GM12892 (cell line): ENCODE results near the gene CIB4.

Source experiments
- DNase-seq: peaks from one replicate; pipeline ENCODE4 v3.0.0; 2011; ENCODE audit not compliant: insufficient read length
- FAIRE-seq: peaks from 2 replicates; lab custom pipeline; 2011; peaks lifted over from hg19 to GRCh38; lab: Jason Lieb, UNC
- POLR2A ChIP-seq: IDR thresholded peaks from 2 replicates; pipeline ENCODE4 v1.6.1; 2011; ENCODE audit warnings: low read depth, low read length, control low read depth
- POLR2AphosphoS5 ChIP-seq: IDR thresholded peaks from 2 replicates; pipeline ENCODE4 v1.6.1; 2011; ENCODE audit warnings: low read depth, low read length, control low read depth
- TAF1 ChIP-seq: IDR thresholded peaks from 2 replicates; pipeline ENCODE4 v1.6.1; 2011; ENCODE audit warnings: low read depth, mild to moderate bottlenecking, control low read depth, low read length, borderline replicate concordance

The CIB4 gene

GRCh38 chr2:26557244-26557925, 83.8 kb downstream of the CIB4 start:
- no peak for FAIRE-seq

GRCh38 chr2:26556309-26557243, 84.6 kb downstream of the CIB4 start:
- no peak for DNase-seq
- TF ChIP-seq TAF1 (no peak), POLR2AphosphoS5 (no peak), POLR2A (no peak)
- FAIRE-seq = no peak

More at GRCh38 chr2:26557244-26557925, 83.8 kb downstream of the CIB4 start:
- DNase-seq = no peak
- TF ChIP-seq POLR2AphosphoS5 (no peak), TAF1 (no peak), POLR2A (no peak)

- TF ChIP-seq TAF1 (no peak), POLR2A (no peak), POLR2AphosphoS5 (no peak)
- FAIRE-seq = no peak
- no peak for DNase-seq
Measured at GRCh38 chr2:26555246-26556133, 85.7 kb downstream of the CIB4 start.

- TF ChIP-seq TAF1 (no peak), POLR2A (no peak), POLR2AphosphoS5 (no peak)
- DNase-seq (no peak), FAIRE-seq (no peak)
Measured at GRCh38 chr2:26552641-26553374, 88.4 kb downstream of the CIB4 start.

GRCh38 chr2:26550276-26551015, 90.7 kb downstream of the CIB4 start:
- TF ChIP-seq POLR2AphosphoS5 (no peak), TAF1 (no peak)
- DNase-seq (no peak), FAIRE-seq (no peak)

- TF ChIP-seq POLR2AphosphoS5 (no peak), POLR2A (no peak), TAF1 (no peak)
- DNase-seq (no peak), FAIRE-seq (no peak)
Measured at GRCh38 chr2:26542676-26543505, 98.3 kb downstream of the CIB4 start.

- TF ChIP-seq POLR2A (no peak), TAF1 (no peak), POLR2AphosphoS5 (no peak)
- DNase-seq (no peak), FAIRE-seq (no peak)
Measured at GRCh38 chr2:26542194-26542455, 99.0 kb downstream of the CIB4 start.

GRCh38 chr2:26541401-26542193, 99.6 kb downstream of the CIB4 start:
- DNase-seq = no peak
- no peak for TF ChIP-seq POLR2A
- no peak for TF ChIP-seq POLR2AphosphoS5
- no peak for TF ChIP-seq TAF1
- FAIRE-seq = no peak

GRCh38 chr2:26540961-26541360, 100.2 kb downstream of the CIB4 start:
- no peak for DNase-seq
- no peak for TF ChIP-seq POLR2AphosphoS5
- TF ChIP-seq POLR2A = no peak
- TF ChIP-seq TAF1 = no peak
- no peak for FAIRE-seq
